ENCODE measurements around the gene APC2.

DNA sequence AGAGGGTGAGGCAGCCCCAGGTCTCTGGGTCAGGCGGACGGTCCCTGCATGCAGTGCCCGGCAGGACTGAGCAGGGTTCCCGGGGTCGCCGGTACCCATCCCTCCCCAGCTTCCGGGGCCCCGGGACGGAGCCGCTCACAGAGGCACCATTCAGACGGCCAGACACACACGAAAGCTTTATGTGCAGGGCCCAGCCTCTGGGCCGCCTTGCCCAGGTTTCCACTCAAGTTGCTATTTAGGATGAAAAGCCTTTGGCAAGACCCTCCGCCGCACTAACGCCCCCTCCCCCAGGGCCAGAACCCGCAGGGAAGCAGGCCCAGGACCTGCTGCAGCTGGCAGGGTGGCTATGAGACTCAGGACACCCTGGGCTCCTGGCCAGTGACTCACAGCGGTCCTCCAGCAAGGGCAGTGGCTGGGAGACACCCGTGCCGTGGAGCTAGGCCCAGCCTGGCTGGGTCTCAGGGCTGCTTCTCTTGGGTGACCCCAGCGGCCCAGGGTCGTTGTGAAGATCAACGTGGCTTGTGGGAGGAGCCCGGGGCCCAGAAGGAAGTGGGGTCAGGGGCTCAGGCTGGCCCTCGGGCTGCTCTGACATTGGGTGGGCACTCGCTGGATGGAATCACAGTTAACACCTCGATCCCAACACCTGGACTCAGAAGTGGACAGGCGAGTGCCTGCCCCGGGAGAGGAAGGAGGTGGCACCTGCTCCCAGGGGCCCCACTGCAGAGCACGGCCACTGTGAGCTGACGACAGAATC is 24.3 kb downstream of the APC2 start:
- TF ChIP-seq, protein P1, sequence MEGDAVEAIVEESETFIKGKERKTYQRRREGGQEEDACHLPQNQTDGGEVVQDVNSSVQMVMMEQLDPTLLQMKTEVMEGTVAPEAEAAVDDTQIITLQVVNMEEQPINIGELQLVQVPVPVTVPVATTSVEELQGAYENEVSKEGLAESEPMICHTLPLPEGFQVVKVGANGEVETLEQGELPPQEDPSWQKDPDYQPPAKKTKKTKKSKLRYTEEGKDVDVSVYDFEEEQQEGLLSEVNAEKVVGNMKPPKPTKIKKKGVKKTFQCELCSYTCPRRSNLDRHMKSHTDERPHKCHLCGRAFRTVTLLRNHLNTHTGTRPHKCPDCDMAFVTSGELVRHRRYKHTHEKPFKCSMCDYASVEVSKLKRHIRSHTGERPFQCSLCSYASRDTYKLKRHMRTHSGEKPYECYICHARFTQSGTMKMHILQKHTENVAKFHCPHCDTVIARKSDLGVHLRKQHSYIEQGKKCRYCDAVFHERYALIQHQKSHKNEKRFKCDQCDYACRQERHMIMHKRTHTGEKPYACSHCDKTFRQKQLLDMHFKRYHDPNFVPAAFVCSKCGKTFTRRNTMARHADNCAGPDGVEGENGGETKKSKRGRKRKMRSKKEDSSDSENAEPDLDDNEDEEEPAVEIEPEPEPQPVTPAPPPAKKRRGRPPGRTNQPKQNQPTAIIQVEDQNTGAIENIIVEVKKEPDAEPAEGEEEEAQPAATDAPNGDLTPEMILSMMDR (IDR thresholded peaks at IDR 0.05) = no peak
- TF ChIP-seq, protein P2, sequence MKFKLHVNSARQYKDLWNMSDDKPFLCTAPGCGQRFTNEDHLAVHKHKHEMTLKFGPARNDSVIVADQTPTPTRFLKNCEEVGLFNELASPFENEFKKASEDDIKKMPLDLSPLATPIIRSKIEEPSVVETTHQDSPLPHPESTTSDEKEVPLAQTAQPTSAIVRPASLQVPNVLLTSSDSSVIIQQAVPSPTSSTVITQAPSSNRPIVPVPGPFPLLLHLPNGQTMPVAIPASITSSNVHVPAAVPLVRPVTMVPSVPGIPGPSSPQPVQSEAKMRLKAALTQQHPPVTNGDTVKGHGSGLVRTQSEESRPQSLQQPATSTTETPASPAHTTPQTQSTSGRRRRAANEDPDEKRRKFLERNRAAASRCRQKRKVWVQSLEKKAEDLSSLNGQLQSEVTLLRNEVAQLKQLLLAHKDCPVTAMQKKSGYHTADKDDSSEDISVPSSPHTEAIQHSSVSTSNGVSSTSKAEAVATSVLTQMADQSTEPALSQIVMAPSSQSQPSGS (CRISPR knock-in tag; IDR thresholded peaks at IDR 0.05; ENCODE audit: borderline replicate concordance, low read depth) = no peak
- no peak for TF ChIP-seq TEAD4 (CRISPR knock-in tag; IDR thresholded peaks at IDR 0.05)
- TF ChIP-seq RELA (CRISPR knock-in tag; IDR thresholded peaks at IDR 0.05; ENCODE audit: borderline replicate concordance) = no peak
- TF ChIP-seq, protein P3, sequence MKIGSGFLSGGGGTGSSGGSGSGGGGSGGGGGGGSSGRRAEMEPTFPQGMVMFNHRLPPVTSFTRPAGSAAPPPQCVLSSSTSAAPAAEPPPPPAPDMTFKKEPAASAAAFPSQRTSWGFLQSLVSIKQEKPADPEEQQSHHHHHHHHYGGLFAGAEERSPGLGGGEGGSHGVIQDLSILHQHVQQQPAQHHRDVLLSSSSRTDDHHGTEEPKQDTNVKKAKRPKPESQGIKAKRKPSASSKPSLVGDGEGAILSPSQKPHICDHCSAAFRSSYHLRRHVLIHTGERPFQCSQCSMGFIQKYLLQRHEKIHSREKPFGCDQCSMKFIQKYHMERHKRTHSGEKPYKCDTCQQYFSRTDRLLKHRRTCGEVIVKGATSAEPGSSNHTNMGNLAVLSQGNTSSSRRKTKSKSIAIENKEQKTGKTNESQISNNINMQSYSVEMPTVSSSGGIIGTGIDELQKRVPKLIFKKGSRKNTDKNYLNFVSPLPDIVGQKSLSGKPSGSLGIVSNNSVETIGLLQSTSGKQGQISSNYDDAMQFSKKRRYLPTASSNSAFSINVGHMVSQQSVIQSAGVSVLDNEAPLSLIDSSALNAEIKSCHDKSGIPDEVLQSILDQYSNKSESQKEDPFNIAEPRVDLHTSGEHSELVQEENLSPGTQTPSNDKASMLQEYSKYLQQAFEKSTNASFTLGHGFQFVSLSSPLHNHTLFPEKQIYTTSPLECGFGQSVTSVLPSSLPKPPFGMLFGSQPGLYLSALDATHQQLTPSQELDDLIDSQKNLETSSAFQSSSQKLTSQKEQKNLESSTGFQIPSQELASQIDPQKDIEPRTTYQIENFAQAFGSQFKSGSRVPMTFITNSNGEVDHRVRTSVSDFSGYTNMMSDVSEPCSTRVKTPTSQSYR (CRISPR knock-in tag; IDR thresholded peaks at IDR 0.05) = no peak
- no peak for TF ChIP-seq ZNF138 (CRISPR knock-in tag; conservative IDR thresholded peaks at IDR 0.05)
- TF ChIP-seq, protein P4, sequence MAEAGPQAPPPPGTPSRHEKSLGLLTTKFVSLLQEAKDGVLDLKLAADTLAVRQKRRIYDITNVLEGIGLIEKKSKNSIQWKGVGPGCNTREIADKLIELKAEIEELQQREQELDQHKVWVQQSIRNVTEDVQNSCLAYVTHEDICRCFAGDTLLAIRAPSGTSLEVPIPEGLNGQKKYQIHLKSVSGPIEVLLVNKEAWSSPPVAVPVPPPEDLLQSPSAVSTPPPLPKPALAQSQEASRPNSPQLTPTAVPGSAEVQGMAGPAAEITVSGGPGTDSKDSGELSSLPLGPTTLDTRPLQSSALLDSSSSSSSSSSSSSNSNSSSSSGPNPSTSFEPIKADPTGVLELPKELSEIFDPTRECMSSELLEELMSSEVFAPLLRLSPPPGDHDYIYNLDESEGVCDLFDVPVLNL (CRISPR knock-in tag; IDR thresholded peaks at IDR 0.05; ENCODE audit: borderline replicate concordance, low read depth) = no peak
- no peak for TF ChIP-seq FOXJ3 (CRISPR knock-in tag; IDR thresholded peaks at IDR 0.05; ENCODE audit: borderline replicate concordance)
- no peak for TF ChIP-seq ZNF416 (CRISPR knock-in tag; IDR thresholded peaks at IDR 0.05)
- TF ChIP-seq, protein P5, sequence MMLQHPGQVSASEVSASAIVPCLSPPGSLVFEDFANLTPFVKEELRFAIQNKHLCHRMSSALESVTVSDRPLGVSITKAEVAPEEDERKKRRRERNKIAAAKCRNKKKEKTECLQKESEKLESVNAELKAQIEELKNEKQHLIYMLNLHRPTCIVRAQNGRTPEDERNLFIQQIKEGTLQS (CRISPR knock-in tag; conservative IDR thresholded peaks at IDR 0.05) = no peak
- TF ChIP-seq NFYB (CRISPR knock-in tag; conservative IDR thresholded peaks at IDR 0.05; ENCODE audit: low read depth) = no peak

All from WTC11 (cell line).